GM12864 (cell line): Measurements from ENCODE around the gene NAA20.

Source experiments
- DNase-seq: peaks from one replicate; pipeline ENCODE4 v3.0.0-alpha.2; 2011; ENCODE audit warnings: low read depth
- H3K4me3 ChIP-seq: 2 replicates; pipeline ENCODE4 v1.5.1; 2011; ENCODE audit warnings: mild to moderate bottlenecking, low read depth, low read length, control low read depth
- TF ChIP-seq, protein P1 (sequence below): IDR thresholded peaks from 2 replicates; pipeline ENCODE4 v1.5.1; 2011; ENCODE audit warnings: low read depth, mild to moderate bottlenecking, moderate library complexity, low read length, control low read depth, inconsistent platforms; ENCODE audit errors: missing control alignments

The NAA20 gene

DNA sequence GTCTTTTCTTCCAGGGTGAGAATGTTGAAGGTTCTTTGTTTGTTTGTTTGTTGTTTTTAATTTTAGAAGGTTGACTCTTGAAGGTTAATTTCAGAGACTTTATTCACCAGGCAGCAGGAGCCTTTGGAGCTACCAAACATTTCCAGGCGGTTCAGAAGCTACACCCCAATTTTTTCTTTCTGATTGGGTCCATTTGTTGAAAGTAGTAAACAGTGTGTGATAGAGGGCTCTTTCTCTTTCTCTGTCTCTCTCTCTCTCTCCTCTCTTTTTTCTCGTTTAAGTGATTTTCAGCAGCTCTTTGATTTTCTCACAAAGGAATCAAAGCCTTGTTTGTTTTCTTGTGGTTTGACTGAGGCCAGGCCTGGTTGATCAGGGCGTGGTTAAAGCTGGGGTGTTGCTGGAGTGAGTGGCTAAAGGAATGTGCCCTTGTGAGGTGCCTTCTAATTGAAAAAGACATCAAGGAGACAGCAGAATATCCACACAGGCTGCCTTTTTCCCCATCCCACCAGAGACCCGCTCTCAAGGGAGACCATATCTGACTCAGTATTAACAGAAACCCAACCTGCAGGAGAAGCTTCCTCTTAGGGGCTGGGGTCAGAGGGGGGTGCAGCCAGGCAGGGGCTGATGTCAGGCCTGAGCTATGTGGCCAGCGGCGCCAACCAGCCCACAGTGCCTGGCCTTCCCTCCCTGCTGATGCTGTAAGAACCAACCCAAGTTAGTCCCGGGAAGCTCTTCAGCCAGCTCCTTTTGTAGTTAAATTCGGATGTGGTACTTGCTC is 40.4 kb upstream of the NAA20 start:
- TF ChIP-seq, protein P1, sequence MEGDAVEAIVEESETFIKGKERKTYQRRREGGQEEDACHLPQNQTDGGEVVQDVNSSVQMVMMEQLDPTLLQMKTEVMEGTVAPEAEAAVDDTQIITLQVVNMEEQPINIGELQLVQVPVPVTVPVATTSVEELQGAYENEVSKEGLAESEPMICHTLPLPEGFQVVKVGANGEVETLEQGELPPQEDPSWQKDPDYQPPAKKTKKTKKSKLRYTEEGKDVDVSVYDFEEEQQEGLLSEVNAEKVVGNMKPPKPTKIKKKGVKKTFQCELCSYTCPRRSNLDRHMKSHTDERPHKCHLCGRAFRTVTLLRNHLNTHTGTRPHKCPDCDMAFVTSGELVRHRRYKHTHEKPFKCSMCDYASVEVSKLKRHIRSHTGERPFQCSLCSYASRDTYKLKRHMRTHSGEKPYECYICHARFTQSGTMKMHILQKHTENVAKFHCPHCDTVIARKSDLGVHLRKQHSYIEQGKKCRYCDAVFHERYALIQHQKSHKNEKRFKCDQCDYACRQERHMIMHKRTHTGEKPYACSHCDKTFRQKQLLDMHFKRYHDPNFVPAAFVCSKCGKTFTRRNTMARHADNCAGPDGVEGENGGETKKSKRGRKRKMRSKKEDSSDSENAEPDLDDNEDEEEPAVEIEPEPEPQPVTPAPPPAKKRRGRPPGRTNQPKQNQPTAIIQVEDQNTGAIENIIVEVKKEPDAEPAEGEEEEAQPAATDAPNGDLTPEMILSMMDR: no peak
- DNase-seq: no peak
- no peak overlapping the region for H3K4me3 ChIP-seq

DNA sequence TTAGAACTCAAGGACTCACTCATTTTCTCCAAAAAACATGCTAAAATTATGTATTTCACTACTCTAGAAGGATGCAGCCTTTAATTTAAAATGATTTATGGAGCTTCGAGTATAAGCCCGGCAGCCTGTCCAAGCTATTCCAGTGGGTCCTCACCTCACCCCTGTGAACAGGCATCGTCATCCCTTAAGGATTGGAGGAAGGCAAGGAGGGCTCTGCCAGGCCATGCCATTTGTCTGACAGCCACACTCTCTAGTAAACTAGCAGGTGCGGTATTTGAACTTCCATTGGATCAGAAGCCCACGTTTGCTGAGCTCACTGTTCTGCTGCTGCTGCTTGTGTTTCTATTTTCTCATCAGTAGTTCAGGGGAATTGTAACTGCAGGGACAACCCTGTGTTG is 39.8 kb upstream of the NAA20 start:
- no peak for DNase-seq
- no peak overlapping the region for H3K4me3 ChIP-seq
- TF ChIP-seq, protein P1: no peak

DNA sequence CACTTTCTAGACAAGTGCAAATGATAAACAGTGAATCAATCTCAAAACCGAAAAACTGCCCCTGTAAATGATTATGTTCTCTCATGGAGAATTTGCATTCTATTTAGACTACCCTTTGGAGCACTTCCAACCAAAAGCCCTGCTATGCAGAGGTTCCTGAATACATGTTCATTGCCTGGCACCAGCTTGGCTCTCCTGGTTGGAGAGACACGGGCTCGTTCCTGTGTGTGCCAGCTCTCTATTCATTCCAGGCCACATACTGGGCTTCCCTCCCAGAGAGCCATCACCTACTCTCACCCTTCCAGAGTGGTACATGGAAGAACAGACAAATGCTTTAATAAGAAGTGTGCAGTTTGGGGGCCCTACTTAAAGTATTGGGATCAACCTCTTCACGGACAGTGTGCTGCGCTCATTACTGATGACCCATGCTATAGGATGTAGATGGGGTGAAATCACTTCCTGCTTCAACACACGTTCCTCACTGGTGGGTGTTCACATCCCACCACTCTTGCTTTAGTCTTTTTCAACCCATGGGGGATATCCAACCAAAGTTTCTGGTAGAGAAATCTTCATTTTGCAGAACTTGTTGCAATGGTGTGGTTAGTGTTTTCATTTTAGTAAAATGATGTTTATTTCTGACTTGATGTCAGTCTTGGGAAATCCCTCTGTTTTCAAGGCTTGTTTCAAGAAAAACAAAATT is 38.5 kb upstream of the NAA20 start:
- DNase-seq: no peak
- TF ChIP-seq, protein P1: no peak
- H3K4me3 ChIP-seq: no peak overlapping the region

DNA sequence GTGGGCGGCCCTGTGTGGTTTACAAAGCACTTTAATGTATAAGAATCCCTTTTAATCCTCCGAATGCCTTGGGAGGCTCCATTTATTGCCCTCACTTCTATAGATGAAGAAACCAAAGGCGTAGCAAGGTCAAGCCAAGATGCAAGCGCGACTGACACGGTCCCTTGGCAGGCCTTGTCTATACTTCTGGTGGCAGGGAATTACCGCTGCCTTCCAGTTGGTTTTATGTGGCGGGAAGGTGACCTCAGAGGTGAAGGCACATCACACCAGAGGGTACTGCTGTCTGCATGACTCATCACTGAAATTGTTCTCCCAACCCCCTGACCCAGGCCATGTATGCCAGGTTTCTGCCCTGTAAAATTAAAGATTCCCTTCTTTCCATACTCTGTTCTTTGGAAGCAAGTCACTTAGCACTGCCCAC is 36.1 kb upstream of the NAA20 start:
- no peak for DNase-seq
- TF ChIP-seq, protein P1: no peak
- no peak overlapping the region for H3K4me3 ChIP-seq

DNA sequence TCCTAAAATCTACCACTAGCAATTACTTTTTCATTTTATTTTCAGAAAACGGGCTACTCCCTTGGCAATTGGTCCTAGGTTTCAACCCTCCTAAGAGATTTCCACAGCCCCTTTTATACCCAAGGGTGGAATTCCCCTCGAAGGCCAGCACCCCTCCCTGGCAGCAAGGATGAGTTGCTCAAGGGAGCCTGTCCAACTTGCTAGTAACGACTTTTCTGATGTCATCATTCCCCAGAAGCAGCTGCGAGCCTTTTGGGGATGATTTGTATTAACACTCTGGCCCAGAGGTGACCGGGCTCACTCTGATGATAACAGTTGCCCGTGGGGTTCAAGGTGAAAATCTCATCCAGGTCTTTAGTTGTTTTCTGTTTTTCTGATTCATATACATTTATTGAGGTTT is 30.7 kb upstream of the NAA20 start:
- DNase-seq: no peak
- no peak overlapping the region for H3K4me3 ChIP-seq

DNA sequence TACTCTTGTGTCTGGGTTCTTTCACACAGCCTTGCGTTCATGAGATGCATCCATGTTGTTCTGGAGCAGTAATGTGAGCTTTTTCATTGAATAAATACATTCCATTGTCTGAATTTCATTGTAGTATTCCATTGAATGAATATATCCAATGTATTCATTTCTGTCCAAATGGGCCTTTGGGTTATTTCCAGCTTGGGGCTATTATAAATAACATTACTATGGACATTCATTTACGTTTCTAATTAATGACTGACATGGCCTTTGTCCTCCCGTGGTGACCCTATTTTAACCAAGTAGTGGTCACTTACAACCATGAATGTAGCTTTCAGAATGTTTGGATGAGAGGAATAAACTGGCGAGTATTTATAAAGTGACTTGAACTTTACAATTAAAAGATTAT is 30.1 kb upstream of the NAA20 start:
- TF ChIP-seq, protein P1: no peak
- no peak overlapping the region for H3K4me3 ChIP-seq
- DNase-seq: no peak

More for the DNA sequence above, 30.7 kb upstream of the NAA20 start:
- TF ChIP-seq, protein P1: no peak
